Caki2 (cell line): ENCODE results near the gene ZC3H13. TPM values are rescaled to one million over a fixed set of nuclear protein-coding genes. Genes with fewer than 3 reads are reported as not detected.

ENCODE experiments used
- DNase-seq: peaks from one replicate; pipeline ENCODE4 v3.0.0-alpha.2; 2015; ENCODE audit warnings: low read depth
- in situ Hi-C: cut with HindIII; loops from 2 replicates; pipeline ENCODE4 v1.10.0; 2016; ENCODE audit warnings: low sequenced_read_pairs, low pct_unique_long_range_greater_than_20kb, mixed read lengths
- total RNA-seq: library from RNA; depleted of rRNA; stranded (reverse); fragments of >200 nt; shearing (Covaris generic); gene quantifications from 2 replicates; pipeline ENCODE4 v1.2.3, GENCODE V29; 2014; ENCODE audit warnings: low replicate concordance; rRNA removed

ZC3H13 gene, protein sequence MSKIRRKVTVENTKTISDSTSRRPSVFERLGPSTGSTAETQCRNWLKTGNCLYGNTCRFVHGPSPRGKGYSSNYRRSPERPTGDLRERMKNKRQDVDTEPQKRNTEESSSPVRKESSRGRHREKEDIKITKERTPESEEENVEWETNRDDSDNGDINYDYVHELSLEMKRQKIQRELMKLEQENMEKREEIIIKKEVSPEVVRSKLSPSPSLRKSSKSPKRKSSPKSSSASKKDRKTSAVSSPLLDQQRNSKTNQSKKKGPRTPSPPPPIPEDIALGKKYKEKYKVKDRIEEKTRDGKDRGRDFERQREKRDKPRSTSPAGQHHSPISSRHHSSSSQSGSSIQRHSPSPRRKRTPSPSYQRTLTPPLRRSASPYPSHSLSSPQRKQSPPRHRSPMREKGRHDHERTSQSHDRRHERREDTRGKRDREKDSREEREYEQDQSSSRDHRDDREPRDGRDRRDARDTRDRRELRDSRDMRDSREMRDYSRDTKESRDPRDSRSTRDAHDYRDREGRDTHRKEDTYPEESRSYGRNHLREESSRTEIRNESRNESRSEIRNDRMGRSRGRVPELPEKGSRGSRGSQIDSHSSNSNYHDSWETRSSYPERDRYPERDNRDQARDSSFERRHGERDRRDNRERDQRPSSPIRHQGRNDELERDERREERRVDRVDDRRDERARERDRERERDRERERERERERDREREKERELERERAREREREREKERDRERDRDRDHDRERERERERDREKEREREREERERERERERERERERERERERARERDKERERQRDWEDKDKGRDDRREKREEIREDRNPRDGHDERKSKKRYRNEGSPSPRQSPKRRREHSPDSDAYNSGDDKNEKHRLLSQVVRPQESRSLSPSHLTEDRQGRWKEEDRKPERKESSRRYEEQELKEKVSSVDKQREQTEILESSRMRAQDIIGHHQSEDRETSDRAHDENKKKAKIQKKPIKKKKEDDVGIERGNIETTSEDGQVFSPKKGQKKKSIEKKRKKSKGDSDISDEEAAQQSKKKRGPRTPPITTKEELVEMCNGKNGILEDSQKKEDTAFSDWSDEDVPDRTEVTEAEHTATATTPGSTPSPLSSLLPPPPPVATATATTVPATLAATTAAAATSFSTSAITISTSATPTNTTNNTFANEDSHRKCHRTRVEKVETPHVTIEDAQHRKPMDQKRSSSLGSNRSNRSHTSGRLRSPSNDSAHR (N-terminal part only)
- total RNA-seq = 7.4 and 9.8 TPM in 2 replicates

DNA sequence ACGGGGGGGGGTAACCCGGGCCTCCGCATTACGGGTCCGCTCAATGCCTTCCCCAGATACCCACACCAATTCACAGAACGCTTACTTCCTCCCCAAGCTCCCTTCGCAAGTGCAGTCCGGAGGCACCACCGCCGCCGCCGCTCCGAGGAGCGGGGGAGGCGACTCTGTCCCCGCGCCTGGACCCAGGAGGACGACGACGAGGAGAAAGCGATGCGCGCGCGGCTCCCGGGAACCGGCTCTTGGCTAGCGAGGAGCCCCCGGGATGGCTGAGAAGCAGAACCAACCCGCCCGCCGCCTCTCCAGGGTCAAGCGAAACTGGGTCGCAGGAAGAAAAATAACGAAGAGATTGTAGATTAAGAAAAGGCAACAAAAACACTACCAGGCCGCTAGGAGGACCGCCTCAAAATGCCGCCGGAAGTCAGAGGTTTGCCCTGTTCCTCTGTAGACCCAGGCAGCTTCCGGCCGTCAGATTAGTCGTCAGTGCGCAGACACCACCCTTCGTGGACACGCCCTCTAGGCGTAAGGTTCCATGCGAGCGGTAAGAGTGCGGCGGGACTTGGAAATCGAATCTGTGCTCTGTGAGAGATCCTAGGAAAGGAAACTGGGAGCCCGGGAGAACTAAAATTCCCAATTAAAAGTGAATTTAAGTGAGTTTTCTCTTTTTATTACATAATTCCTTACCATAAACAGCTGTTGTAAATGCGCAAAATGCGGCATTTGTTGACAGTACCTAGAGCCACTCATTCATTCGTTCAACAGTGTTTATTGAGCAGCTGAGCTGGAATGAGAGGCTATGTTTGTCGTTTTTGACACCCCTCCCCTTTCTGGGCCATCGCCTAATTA lies at the start of gene ZC3H13:
Gene ZC3H13, minus strand, starts transcription at position 428 of the 843 bp plus-strand sequence. CDS start 7,239 bp downstream, outside the sequence.
- in situ Hi-C loops = no loop called here
- peak; percentile 79 for DNase-seq

DNA sequence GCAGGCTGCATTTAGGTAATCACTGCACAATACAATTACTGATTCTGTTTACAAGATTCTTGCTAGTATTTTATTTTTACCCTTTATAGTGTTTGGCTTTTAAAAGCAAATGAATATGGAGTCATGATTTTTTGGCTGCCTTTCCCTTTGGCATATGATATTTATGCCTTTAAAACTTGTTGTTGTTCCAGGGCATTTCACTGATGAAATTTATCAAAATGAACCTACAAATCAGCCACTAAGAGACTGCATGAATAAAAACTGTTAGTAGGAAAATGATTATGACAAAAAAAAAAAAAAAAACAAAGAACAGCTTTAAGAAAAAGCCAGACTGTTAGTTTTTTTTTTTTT lies 49.7 kb upstream of the ZC3H13 start:
- in situ Hi-C loops = no loop called here
- no peak for DNase-seq

DNA sequence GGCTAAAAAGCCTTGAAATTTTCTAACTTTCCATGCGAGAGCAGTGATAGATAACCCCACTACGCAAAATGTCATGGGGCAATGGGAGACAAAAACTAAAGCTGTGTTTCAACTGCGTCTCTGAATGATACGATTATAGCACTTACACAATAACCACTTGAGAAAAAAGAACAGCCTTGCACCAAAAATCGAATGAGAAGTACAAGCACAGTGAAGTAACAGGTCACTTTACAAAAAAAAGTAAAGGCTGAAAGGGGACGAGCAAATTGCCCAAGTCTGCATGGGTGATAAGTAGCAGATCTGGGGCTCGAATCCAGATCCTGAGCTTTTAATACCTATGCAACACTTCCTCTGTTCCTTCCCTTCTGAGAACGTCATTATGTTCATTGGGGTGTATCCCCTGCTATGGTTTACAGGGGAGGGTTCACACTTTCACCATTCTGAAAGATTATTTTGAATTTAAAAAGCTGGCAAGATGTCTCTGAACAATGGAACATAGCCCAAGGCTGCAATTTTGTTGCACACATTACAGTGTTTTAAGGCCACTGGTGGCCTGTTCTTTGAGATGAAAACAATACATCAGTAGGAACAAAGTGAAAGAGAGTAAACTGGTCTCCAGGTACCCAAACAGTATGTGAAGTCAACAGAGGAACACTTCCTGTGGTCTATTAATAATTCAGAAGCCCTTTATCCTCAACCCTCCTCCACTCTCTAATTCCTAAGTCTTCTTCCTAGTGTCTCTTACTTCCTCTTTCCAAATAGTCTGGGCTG lies 49.1 kb upstream of the ZC3H13 start:
- DNase-seq = no peak
- in situ Hi-C loops = no loop called here

DNA sequence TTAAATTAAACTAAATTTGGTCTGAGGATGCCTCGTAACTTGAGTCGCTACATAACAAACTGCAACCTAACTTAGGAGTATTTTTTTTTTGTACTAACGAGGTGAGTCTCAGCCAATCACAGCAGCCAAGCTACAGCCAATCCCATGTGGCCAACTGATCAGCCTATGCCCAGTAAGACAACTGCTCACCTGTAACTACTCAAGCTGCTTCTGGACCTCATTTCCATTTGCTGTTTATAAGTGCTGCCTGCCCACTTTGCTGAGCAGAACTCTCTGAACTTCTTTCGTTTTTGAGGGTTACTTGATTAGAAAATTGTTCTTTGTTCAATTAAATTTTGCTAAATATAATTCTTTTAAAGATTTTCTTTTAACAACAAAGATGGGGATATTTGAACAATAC lies 48.5 kb upstream of the ZC3H13 start:
- no peak for DNase-seq
- in situ Hi-C loops = no loop called here

DNA sequence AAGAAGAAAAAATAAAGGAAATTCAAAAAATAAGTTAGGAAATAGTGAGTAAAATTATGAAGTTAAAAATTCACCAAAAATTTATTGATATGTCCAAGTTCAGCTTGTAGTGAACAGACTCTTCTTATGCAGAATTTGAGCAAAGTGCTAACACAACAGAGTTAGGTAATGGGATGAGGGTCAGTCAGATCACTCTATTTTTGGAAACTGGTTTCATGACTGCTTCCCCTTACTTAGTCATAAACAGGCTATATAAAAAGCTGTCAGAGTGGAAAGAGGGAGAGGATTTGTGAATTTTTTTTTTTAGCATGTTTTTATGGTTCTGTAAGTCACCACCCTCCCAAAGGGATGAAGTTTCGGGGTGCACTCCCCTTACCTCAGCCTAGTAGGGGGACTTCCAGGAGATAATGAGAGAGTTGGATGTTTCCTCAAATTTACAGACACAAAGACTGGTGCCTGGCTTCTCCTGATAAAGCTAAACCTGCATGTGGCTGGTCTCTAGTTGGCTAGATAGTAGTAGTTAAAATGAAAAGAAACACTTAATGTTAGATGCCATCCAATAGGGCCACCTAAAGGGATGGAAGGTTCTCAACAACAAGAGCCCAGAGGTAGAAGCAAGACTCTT lies 47.8 kb upstream of the ZC3H13 start:
- DNase-seq = no peak
- in situ Hi-C loops = no loop called here

DNA sequence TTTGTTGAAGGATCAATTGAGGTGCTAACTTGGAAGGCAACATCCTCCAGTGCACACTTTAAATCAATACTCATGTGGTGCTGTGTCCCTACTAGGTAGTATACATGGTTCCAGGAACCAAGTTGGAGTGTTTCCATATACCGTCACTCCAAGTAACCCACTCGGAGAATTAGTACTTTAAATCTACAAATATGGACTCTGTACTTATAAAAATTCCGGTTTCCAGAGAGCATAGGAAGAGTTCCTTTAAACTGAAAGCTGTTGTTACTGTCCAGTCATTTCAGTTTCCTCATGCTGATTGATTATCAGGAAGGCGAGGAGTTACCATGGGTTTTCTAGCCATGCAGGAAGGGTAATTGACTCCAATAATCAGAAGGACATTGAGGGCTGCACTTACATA lies 45.1 kb upstream of the ZC3H13 start:
- DNase-seq = no peak
- in situ Hi-C loops = no loop called here

DNA sequence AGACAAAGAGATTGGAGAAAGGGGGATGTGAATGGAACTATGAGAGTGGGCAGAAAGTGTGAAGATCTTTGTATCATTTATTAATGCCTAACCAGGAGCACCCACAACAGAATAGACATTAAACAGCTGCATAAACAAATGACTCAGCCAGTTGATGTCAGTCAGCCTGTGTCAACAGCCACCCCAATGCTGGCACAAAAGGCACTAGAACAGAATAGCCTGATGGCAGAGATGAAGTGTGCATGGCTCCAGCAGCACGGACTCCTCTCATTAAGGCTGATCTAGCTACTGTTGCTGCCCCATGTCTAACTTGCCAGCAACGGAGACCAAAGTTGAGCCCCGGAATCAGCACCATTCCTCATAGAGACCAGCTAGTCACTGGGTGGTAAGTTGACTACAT lies 44.5 kb upstream of the ZC3H13 start:
- in situ Hi-C loops = no loop called here

DNA sequence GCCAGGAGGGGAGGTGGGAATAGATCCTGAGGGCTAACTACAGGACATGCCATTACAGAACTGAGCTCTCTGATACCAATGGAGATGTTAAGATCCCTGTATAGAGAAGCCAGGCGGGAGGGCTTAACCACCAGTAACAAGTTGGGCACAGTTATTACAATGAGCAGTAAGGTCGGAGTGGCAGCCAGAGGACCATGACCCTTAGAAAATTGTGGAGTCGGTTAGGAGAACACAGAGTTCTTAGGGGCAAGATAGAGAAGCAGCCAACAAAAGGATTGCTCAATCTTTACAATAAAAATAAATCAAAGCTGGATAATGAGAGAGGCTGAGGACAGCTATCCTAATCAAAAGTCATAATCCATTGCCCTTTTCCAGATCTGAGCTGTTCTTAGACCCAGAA lies 41.9 kb upstream of the ZC3H13 start:
- in situ Hi-C loops = no loop called here
- no peak for DNase-seq

More for the DNA sequence above, 44.5 kb upstream of the ZC3H13 start:
- no peak for DNase-seq

DNA sequence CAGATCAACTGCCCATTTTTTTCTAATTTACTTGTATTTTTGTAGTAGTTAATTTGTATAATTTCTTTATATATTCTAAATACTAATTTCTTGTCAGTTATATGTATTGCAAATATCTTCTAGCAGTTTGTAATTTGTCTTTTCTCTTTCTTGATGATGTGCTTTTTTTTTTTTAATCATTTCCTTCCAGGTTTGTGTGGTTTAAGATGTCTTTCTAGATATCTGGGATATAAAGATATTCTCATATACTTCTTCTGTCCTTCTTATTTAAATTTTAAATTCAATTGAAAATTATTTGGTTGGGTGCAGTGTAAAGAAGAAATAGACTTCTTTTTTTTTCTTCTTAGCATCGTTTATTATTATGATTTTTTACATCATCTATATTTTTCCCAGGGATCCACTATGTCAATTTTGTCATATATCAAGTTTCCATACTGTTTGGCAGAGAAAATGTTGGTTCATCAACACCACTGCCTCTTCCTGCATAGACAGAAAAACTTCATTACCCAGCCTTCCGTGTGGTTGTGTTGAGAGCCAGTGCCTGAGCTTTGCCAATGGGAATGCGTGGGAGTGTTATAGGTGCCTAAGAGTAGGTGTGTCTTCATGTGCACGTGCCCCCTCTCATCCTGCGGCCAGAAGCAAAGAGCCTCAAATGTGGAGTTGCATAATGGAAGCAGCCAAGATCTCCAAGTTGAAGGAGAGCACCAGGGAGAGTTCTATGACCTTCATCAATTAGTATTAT lies 36.4 kb upstream of the ZC3H13 start:
- in situ Hi-C loops = no loop called here
- no peak for DNase-seq

DNA sequence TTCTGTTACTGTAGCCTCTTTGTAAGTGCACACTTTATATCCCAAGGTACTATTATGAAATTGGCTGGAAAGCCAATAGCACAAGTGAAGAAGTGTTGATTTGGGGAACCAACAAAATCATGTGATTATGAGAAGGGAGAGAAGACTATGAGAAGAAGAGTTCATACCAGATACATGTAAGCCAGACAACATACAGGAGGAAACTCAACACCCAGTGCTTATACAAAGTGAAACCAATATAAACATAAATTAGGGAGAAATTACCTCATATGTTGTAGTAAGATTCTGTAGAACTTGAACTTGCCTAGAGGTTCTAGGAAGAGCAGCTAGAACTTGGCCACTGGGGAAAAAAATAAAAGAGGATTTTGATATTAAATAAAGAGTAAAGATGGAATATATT lies 34.9 kb upstream of the ZC3H13 start:
- no peak for DNase-seq
- in situ Hi-C loops = no loop called here

DNA sequence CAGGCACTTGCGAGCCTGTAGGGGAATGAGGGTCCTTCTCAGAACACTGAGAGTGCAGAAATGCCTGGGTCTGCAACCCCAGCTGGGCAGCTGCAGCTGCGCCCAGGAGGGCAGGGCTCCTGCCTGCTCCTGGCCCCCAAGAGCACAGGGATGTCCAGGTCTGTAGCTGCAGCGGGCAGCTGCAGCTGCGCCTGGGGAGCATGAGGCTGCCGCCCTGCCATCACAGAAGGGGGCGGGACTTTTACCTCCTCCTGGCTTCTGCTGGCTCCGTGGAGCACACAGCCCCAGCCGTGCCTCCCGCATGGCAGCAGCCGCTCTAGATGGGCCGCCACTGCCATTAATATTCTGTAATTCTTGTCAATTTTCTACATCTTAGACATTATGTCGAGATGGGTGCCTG lies 34.4 kb upstream of the ZC3H13 start:
- in situ Hi-C loops = no loop called here
- DNase-seq = no peak

DNA sequence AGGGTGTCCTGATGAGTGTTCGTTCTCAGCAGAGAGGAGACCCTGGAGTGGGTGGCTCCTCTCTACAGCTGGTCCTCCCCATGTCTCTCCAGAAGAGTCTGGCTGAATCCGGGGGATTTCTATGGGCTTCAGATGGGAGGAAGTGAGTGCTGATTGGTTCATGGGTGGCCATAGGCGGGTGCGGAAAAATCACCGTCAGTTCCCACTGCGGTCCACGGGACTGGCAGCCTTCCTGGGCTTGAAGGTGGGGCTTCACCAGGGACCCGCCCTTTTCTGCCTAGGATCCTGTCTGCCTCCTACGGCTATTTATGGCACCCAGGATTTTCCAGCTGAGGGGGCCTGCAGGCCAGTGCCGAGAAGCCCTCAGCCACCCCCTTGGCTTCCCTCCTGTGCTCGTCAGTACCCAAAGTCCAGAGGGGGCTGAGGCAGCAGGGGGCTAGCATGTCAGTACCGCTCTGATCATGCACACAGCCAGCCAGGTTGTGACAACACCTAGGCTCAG lies 33.9 kb upstream of the ZC3H13 start:
- no peak for DNase-seq
- in situ Hi-C loops = no loop called here

DNA sequence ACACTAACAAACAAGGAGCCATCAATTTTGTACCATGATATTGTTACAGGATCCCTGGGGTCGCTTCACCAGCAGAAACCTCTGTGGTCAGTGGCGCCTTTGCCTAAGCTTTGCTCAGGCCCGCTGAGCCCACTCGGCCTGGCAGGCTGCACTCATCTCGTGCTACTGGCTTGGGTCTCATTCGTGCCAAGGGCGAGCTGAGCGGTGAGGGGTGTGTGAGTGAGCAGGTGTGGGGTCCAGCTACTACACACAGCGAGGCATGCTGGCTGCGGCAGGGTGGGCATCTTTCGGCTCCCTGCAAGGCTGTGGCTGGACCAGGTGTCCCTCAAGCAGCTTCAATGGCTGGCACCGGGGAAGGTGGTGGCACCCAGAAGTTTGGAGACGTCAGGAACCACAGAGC lies 33.2 kb upstream of the ZC3H13 start:
- in situ Hi-C loops = no loop called here
- DNase-seq = no peak

DNA sequence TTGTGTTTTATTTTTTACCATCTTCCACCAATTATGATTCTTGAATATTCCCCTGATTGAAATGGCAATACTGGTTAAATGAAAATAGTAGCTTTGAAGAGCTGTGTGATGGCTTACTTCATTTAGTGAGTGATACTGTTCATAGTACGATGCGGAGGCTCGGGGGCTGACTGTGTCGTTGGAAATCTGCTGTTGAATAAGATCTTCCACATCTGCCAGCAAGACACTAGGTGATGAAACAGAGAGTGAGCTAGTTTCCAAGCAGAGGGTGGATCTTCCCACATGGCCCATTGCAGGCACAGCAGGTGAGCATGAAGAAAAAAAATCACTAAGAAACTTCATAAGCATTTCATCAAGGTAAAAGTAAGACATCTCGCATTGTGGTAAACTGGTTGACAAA lies 29.8 kb upstream of the ZC3H13 start:
- in situ Hi-C loops = no loop called here
- no peak for DNase-seq

DNA sequence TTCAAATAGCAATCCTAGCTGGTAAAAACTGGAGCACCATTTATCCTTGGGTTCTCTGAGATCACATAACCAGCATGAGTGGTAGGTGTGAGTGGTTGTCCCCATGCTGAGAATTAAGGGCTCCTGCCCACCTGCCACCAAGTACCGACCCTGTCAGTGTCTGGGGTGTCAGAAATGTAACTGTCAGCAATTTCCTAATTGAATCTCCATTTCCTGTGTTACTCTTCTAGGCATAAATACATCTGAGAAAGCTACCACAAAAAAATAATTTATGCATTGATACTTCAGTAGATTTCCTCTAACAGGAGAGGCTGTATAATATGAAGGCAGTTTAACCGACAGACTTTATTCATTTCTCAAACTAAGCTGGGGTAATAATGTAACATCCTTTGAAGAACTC lies 27.2 kb upstream of the ZC3H13 start:
- DNase-seq = no peak
- in situ Hi-C loops = no loop called here

DNA sequence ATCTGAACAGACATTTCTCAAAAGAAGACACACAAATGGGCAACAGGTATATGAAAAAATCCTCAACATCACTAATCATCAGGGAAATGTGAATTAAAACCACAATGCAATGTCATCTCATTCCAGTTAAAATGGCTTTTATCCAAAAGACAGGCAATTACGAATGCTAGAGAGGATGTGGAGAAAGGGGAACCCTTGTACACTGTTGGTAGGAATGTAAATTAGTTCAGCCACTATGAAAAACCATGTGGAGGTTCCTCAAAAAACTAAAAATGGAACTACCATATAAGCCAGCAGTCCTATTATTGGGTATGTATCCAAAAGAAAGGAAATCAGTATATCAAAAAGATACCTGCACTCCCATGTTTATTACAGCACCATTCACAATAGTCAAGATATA lies 24.7 kb upstream of the ZC3H13 start:
- DNase-seq = no peak
- in situ Hi-C loops = no loop called here
